SKM-1 (cell line): ENCODE measurements around the gene NKX2-1.
"Not testable (repeated sequence)": the region's sequence is repeated elsewhere in the genome, so short reads cannot be mapped to it uniquely, and the experiment has no call there.

Experiments
- DNase-seq: peaks from one replicate; lab custom pipeline; 2025; ENCODE audit not compliant: unreplicated experiment; lab: John Stamatoyannopoulos, UW

The NKX2-1 gene

DNA sequence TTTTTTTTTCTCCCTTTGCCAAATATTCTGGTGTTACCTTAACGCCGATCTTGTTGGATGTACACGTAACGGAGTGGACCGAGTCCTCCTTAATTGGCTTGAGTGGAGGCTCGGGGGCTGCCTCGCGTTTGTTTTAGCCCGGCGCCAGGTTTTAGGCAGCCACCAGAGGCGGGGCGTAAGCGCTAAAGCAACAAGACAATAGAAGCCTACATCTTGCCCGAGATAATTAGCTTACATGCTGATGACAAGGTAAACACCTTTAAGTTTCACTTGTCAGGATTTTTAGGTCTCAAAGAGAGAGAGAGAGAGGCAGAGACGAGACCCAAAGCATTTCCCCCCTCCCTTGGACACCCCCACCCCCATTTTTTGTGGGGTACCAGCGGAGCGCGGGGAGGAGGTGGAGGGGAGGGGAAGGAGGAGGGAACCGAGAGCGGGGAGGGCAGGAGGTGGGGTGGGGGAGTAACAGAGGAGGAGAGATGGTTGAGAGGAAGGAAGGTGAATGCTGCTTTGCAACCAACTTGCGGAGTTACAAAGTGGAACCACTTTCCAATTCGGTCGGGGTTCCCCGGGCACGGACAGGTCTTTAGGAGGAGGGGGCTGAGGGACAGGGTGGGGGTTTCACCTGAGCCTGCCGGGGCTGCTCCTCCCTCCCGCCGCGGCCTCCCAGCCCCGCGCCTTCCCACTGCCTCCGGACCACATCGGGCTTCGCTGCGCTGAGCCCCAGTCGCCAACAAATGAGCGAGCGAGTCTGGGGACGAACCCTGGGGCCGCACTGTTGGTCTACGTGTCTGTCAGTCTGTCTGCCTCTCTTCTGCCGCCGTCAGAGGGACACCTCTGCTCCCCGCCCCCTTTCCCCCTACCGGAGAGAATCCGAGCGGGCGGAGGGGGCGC, at the start of gene NKX2-1:
TSS of gene NKX2-1 (minus strand) at position 802 of the 891 bp plus-strand sequence. CDS start at position 699, 103 bp downstream.
- peak; percentile 2 for DNase-seq

DNA sequence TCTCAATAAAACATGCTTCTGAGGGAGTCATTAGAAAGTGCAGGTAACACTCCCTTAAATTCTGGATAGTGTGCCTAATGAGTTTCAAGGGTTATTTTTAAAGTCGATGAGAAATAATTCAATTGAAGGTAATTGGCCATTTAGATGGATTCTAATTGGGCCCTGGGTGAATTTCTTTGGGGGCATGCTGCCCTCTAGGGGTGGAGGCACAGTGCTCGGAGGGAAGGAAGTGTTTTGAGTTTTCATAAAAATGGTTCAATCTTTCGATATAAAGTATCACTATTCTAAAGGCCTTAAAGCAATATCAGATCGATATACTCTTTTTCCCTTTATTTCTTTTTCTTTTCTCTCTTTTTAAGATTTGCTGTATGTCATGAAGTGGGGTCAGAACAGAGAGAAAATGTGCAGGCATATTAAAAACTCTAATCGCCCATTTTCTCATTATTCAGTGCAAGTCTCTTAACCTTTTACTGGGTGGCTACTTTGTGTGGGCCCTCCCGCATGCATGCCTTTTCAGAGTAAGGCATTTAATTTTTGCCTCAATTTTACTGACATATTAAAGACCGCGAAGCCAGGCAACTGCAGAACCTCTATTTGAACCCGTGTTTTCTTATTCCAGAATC, 36.9 kb upstream of the NKX2-1 start:
- no peak for DNase-seq

DNA sequence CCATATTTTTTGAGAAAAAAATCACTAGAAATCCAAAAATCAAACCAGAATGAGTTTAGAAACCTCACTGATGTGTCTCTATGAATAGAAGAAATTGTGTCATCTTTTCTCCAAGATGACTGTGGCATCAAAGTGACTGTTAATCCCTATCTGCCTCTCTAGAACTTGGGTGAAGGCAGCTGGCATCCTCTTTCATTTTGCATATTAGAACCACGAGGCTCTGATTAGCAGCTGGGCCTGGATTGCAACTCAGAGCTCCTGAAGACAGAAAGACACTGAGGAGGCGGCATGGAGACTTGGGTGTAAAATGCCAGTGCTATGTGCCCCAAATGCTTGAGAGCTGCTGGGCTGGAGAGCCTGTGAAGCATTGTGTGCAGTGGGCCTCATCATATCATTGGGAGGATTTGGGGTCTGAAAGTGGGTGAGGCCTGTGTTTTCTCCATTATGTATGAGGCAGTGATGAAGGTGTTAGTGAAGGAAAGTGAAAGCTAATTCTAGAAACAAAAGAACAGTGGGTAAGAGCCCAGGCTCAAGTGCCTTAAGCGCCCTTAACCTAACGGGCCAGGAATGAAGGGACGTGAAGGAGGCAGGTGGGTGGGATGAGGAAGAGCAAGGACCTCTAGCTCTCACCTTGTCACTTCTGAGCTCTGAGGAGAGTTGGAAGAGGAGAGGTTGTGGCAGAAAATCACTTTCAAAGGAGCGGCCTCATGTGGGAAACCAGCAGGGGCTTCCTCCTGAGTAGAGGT, 36.1 kb upstream of the NKX2-1 start:
- no peak for DNase-seq

DNA sequence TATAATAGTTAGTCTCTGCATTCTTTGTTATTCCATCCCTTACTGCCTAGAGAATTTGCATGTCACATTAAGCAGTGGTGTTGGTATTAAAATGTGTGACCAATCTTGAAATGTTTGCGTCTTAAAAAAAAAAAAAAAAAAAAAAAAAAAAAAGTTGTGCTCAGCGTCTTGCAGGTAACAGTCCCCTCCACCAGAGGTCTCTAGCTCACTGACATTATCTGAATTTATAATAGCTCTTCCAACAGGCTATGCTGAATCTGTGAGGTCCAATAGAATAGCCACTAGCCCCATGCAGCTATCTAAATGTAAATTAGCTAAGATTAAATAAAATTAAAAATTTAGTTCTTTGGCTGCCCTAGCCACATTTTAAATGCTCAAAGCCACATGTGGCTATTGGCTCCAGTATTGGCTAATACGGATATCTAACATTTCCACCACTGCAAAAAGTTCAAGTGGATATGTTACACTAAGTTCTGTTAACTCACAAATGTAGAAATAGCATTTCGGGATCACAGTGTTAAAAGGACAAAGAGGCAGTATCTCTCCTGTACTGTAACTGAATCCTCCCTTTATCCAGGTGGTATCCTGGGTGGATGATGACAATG, 33.7 kb upstream of the NKX2-1 start:
- DNase-seq, result no peak

DNA sequence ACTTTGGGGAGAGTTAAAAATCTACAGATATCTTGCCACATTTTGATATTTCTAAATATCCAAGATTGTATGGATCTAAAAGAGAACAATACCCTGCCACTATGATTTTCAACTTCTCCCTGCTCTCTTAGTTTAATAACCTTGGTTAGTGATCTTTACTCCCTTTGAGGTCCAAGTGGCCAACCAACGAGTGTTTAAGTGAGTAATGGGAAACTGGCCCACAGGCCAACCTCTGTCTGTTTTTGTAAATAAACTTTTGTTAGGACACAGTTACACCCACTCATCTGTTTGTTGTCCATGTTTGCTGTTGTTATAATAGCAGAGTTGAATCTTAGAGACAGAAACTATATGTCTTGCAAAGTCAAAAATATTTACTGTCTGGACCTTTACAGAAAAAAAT, 30.9 kb upstream of the NKX2-1 start:
- no peak for DNase-seq

DNA sequence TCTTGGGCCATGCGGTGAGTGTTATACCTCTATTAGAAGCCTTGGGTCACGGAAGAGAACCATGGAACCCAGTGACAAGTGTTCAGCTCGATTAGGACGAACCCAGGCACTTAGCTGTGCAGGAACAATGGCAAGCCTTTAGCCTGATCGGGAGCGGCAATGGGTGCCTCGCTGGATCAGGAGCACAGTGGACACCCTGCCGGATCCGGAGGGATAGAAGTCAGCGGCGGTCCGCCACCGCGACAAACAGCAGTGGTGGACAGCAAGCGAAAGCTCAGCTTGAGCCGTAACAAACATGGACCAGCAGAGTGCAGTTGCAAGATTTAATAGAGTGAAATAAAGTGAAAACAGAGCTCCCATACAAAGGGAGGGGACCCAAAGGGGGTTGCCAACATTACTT, 24.2 kb upstream of the NKX2-1 start:
- DNase-seq, result not testable (repeated sequence)

DNA sequence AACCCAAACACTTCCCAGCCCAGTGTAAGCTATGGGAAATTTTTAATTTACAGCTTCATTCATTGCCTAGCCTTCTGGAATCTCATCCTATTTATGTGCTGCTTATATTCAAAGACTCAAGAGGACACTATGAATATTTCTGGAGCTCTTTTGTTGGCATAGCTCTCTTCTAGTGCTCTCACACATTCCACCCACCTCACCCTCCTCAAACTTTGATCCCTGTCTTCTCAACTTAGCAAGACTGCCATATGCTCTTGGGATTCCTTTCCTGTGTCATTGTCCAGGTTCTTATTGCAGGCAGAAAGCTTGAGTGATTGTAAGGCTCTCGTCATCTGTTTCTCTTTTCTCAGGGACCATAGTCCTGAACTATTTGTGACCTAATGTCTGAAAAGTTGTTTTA, 18.0 kb upstream of the NKX2-1 start:
- no peak for DNase-seq

DNA sequence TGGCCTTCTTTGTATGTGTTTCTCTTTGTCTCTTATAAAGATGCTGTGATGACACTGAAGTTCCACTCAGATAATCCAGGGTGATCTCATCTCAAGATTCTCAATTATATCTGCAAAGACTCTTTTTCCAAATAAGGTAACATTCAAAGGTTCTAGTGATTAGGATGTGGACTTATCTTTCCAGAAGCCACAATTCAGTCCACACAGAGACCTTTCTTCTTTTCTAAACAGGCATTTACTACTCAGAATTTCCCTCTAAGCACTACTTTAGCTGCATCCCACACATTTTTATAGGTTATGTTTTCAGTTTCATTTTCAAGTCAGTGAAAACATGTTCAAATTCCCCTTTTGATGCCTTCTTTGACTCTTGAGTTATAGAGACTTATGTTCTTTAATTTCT, 9.0 kb upstream of the NKX2-1 start:
- no peak for DNase-seq

DNA sequence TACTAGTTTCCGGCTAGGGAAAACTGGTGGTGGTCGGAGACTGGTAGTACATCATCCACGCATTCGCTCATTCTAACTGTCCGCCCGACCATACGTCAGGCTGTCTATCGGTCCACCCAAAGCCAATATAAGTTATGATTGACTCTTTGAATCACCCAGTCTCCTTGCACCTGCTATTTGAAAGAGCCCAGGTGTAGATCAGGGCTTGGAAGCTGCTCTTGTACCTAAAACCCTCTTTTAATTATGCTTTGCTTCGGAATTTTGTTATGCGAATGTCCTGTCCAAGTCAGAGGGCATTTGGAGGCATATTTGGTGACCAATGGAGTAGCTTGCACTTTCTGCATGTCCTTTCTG, 5.7 kb upstream of the NKX2-1 start:
- DNase-seq, result no peak

DNA sequence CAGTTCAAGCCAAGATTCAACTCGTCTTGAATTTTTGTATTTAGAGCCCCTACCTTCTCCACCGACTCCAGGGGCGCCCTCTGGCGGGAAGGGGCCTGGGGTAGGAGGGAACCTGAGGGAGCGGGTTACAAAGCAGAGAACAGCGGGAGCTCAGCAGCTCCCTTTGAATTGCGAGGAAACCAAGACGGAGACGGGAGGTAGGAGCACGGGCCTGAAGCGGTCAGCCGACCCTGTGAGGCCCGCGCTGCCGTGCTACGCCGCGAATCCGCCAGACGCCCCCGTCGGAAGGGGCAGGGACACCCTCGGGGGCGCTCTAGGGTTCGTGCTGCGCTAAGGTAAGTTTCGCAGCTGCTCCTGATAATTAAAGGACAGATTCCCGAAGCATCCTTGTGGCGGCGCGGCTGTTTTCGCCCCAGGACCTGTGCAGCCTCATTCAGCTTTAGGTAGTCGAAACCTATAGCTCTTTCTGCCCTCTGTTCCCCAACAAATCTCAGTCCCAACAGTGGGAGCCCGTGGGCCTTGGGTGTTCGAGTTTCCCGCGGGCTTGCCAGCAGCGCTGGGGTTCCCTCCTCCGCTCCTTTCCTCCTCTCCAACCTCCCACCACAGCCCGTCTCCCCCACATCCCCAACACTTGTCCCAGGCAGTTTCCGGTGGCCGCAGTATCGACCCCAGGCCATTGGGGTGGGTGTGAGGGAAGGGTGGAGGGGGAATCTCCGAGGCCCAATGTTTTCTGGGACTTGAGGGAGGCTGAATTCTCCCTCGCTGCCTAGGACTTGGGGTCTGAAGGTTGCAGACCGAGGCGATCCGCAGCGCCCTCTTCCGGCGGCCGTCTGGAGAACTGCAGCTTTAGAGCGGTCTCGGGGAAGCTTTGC, 5.1 kb upstream of the NKX2-1 start:
- DNase-seq, result no peak

DNA sequence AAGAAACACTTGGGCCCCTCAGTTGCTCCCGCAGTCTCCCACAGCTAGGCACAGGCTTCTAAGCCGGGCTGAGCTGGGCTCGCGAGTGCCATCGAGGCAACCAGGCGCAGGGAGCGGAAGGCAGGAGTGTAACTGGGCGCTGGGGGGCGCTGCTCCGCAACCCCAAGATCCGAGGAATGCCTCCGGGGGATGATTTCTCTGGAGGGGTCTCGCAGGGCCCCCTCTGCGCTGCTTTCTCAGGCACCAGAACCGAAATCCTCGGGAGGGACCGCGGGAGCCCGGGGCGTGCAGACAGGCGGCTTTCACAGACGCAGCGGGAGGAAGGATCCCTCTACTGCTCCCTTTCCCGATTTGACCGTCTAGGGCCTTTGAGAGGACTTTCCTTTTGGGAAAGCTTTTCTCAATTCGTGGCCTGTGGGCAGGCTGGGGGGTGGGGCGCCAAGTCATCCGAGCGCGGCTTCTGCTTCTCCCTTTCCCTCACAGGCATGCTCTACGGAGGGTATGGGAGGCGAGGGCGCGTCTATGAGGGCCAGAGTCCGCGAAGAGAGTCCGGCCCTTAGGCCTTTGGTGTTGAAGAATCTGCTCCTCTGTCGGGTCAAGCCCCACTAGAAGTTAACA, 4.3 kb upstream of the NKX2-1 start:
- DNase-seq, result no peak

DNA sequence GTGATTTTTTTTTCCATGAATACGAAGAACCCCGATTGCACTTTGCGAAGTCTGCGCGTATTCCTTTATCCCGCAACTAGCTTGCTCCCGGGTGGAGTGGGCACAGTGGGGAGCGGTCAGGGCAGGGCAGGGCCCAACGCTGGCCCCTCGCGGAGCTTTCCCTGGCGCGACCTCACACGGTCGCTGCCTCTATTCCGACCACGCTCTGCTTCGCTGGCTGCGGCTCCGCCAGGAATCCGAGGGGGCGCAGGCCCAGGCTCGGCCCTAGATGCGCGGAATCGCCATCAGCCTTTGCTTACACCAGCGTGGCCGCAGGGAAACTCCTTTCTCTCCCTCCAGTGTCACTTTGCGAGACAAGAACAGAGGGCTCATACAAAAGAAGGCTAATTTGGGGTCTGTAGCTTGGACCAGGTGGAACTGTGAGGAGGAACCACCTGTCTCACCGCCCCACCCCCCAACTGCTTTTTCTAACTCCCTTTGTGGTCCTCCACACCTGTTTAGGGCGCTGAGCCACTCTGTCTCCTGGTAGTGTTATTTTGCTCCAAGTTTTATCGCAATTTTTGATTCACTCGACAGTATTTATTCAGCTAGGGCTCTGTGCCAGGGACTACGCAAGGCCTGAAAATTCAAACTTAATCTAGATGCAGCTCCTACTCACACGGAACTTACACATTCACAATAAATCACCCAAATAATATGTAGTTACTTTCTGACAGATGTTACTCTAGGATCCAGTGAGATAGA, 3.1 kb upstream of the NKX2-1 start:
- DNase-seq, result no peak

DNA sequence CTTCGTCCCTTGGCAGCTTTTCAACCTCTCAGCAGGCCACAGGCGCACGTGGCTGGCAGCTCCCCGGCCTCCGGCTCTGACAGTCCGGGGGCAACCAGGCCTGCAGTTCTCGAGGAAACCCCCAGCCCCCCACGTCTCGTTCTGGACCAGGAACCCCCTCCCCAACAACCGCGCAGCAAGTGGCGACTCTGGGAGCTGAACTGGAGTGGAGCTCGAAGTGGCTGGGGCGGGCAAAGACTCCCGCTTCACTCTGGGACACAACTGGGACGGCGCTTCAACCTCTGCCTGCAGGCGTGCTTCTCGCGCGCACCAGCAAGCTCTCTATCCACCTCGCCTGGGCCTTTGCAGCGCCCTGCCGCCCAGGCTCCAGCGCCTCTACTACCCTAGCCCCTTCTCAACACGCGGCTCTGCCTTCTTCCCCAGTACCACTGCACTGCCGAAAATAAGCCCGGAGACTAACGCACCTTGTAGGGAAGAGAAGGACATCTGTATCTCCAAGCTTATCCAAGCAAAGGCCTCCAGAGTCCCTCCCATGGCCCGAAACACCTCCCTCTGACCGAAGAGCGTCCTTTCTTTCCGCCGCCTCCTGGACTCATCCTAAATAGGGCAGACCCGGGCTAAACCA, 2.4 kb upstream of the NKX2-1 start:
- DNase-seq, result no peak

DNA sequence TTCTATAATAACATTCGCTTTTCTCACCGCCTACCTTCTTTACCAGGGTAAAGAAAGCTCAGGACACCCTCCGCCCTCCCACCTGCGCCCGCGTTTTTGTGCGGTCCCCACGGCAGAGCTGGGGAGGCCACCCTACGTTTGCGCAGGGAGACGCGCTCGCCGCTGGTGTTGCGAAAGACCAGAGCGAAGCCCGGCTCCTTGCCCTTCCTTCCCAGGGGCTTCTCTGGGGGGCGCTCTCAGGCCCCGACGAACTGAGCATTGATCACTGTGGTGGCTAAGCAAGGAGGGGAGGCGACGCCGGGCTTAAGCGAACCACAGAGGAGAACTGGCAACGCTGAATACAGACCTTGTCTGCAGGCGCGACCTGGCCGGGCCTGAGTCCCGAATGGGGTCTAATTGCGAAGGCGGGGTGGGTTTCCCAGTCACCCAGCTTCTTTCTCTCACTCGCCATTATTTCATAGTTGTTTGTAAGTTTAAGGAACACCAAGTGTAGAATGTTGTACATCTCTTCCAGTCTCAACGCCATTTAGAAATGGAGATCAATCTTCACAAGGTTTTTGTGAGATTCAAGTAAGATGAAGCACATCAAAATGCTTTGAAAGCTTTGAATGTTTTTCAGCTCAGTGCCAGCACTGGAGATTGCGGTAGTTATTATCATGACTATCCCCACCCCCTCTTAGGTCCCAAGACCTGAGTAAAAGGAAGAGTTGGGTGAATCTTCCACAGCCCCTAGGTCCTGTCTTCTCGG, 1.7 kb upstream of the NKX2-1 start:
- DNase-seq, result no peak

DNA sequence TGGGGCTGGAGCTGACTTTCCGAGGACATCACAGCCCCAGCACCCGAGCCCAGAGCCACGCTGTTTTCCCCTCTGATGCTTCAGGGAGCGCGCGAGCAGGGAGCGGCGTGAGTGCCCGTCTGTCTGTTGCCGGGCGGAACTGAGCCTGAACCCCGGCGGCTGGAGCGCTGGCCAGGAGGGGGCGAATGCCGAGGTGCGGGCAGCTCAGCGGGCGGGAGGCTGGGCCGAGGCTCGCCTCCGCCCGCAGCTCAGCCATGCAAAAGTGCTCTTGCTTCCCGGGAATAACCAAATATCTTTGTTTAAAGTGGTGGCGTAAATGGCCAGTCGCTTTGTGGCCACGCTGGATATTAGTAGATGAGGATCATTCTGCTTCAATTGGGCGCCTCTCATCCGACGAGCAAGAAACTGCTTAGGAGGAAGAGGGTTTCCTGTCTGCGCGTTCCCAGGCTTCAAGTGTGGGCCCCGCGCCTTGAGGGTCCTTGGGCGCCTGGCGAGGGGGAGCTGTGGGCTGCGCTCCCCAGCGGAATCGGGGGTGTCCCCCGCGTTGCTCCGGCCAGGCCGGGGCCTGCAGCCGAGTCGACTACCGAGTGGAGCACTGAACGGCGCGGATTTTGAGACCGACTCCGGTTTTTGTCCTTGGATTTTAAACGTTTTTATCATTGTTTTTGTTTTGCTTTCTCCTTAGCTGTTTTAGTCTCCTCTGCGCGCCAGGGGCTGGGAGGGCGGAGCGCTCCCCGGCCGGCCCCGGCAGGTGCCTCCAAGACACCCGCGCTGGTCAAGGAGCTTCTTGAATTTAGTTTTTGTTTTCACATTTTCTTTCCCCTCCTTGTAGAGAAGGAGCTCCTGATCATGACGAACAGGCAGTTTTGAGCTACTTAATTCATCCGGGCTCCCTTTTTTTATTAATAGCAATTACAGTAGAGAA, 831 bp upstream of the NKX2-1 start:
- peak; percentile 21 for DNase-seq

DNA sequence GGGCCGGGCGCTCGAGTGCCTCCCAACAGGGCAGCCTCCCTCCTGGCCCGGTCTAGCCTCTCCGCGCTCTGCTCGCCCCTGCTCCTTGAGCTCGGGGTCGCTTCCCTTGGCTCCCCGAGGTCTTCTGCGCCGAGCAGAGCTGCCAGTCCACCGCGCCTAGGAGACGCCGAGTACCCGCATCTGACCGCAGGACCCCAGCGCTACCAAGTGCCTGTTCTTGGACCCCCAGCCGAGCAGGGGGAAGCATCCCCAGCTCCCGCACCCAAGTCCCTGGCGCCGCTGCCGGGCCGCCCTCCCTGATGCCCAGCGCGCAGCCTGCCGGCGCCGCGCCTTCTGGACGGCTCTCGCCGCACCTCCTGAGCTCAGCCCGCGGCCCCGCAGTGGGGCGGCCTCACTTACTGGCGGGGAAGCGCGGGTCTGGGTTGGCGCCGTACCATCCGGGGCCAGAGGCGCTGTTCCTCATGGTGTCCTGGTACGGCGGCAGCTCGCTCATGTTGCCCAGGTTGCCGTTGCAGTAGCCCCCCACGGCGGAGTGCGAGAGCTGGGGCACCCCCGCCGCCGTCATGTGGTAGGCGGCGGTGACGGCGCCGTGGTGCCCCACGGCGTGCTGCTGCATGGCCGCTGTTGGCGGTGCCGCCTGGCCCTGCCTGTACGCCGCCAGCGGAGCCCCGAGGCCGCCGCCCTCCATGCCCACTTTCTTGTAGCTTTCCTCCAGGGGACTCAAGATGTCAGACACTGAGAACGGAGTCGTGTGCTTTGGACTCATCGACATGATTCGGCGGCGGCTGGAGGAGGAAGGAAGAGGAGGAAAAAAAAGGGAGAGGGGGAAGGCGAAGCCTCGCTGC, 1.2 kb downstream of the NKX2-1 start:
- DNase-seq, result no peak
